Measurements from ENCODE around the gene KCNAB1. TPM values are rescaled to one million over a fixed set of nuclear protein-coding genes. Genes with fewer than 3 reads are reported as not detected.

The KCNAB1 gene
- polyA plus RNA-seq, 1 donor (not counting 4 experiments of a cell fraction or from before 2014, with no cell fraction given): 0.03 TPM

DNA sequence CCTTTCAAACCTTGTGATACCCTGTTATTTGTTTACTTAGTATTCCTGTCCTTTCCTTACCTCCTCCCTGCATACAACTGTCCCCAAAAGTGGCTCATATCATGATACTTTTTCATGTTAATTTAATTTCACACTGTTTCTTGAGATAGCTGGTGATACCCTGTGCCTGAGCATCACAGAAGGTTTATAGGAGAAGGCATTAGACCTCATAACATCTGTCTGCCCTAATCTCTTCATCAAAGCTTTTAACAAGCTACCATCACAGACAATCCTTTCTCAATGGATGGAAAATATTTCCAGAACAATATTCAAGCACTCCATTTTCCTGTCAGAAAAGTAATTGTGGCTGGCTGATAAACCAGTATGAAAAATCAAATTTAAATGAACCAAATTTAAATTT, 353.0 kb downstream of the KCNAB1 start:
- H3K79me2 ChIP-seq (ENCODE audit: control insufficient read depth, insufficient read depth, low read length): no peaks in the 10 kb centered on the region
- H3K27ac ChIP-seq (ENCODE audit: control insufficient read depth, insufficient read depth, low read length): no peak overlapping the region
- H3K27me3 ChIP-seq (ENCODE audit: control insufficient read depth, extremely low read depth, insufficient read depth, low read length): no peaks in the 10 kb centered on the region
- no peak overlapping the region for H2AFZ ChIP-seq (ENCODE audit: control insufficient read depth, low read length)
- H3K4me3 ChIP-seq (ENCODE audit: control insufficient read depth in 2 of 3, extremely low read depth in 1 of 3, insufficient read depth in 2 of 3, low read depth in 1 of 3, low read length in 3 of 3): no peak overlapping the region
- no peaks in the 10 kb centered on the region for H4K20me1 ChIP-seq (ENCODE audit: control insufficient read depth, extremely low read depth, insufficient read depth, low read length)
- TF ChIP-seq EZH2 (IDR thresholded peaks at IDR 0.05; ENCODE audit: low read length): no peak
- no peak for TF ChIP-seq CTCF (optimal IDR thresholded peaks at IDR 0.05 in 1 of 3, IDR thresholded peaks at IDR 0.05 in 1 of 3, conservative IDR thresholded peaks at IDR 0.05 in 1 of 3; ENCODE audit: extremely low read depth in 1 of 3, insufficient read depth in 2 of 3, low read length in 3 of 3)
- H3K9me3 ChIP-seq (ENCODE audit: control insufficient read depth, low read depth, low read length): no peaks in the 10 kb centered on the region
- dilution Hi-C loops (cut with MboI; ENCODE audit: extremely low pct_ligation_motif_present, low sequenced_read_pairs): no loop called here
- no peak overlapping the region for H3K4me2 ChIP-seq (ENCODE audit: control insufficient read depth, extremely low read depth, insufficient read depth, low read depth, low read length)
- H3K4me1 ChIP-seq (ENCODE audit: control insufficient read depth, extremely low read depth, insufficient read depth, low read length): no peaks in the 10 kb centered on the region
- H3K36me3 ChIP-seq (ENCODE audit: control insufficient read depth in 2 of 2, extremely low read depth in 1 of 2, insufficient read depth in 2 of 2, low read length in 2 of 2): no peaks in the 10 kb centered on the region
- FAIRE-seq (no peak), DNase-seq (ENCODE audit: low read depth, low spot score) (no peak)
- no peaks in the 10 kb centered on the region for H3K9me1 ChIP-seq (ENCODE audit: control insufficient read depth, extremely low read depth, insufficient read depth, low read length)
- no peak overlapping the region for H3K9ac ChIP-seq (ENCODE audit: control insufficient read depth, extremely low read depth, insufficient read depth, low read length)

DNA sequence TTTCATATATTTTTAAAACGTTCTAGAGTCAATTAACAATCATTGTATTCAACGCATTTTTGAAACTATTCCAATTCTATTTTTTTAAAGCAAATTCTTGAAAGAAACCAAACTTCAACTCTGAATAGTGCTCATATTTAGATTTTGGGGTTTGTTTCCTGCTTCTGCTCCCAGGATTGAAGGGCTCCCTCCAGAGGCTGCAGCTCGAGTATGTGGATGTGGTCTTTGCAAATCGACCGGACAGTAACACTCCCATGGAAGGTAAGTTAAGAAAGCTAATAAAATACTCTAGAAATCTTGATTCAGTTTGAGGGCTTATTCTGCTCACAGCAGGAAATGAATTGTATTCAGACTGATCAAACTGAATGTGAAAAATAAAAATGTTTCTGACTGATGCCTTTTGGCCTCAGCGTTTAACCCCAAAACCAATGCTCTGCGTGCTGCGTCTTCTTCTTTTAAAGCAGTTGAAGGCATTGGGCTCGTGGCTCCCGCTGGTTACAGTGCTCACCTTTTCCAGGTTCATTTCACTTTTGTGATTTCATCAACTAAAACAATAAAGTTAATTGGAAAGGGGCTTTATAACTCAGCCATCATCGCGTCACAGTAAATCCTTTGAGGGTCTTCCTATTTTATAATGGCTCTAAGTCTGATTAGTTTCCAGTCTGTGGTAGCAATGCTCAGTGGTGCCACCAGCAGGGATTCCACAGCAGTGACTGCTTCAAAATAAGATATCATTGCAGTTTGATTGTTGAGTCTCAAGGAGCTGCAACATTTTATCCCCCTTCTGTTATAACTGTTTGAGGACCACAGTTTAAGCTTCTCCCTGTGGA, 354.4 kb downstream of the KCNAB1 start:
- TF ChIP-seq EZH2 (IDR thresholded peaks at IDR 0.05; ENCODE audit: low read length): no peak
- TF ChIP-seq CTCF (optimal IDR thresholded peaks at IDR 0.05 in 1 of 3, IDR thresholded peaks at IDR 0.05 in 1 of 3, conservative IDR thresholded peaks at IDR 0.05 in 1 of 3; ENCODE audit: extremely low read depth in 1 of 3, insufficient read depth in 2 of 3, low read length in 3 of 3): peak; percentile 33 to 57 (median 48)
- no peak overlapping the region for H3K4me3 ChIP-seq (ENCODE audit: control insufficient read depth in 2 of 3, extremely low read depth in 1 of 3, insufficient read depth in 2 of 3, low read depth in 1 of 3, low read length in 3 of 3)
- no peak overlapping the region for H2AFZ ChIP-seq (ENCODE audit: control insufficient read depth, low read length)
- H3K27me3 ChIP-seq (ENCODE audit: control insufficient read depth, extremely low read depth, insufficient read depth, low read length): no peaks in the 10 kb centered on the region
- no peaks in the 10 kb centered on the region for H3K9me1 ChIP-seq (ENCODE audit: control insufficient read depth, extremely low read depth, insufficient read depth, low read length)
- FAIRE-seq (no peak), DNase-seq (ENCODE audit: low read depth, low spot score) (no peak)
- H3K4me2 ChIP-seq (ENCODE audit: control insufficient read depth, extremely low read depth, insufficient read depth, low read depth, low read length): no peak overlapping the region
- H3K9me3 ChIP-seq (ENCODE audit: control insufficient read depth, low read depth, low read length): no peaks in the 10 kb centered on the region
- dilution Hi-C loops (cut with MboI; ENCODE audit: extremely low pct_ligation_motif_present, low sequenced_read_pairs): no loop called here
- H3K9ac ChIP-seq (ENCODE audit: control insufficient read depth, extremely low read depth, insufficient read depth, low read length): no peak overlapping the region
- H4K20me1 ChIP-seq (ENCODE audit: control insufficient read depth, extremely low read depth, insufficient read depth, low read length): no peaks in the 10 kb centered on the region
- no peak overlapping the region for H3K27ac ChIP-seq (ENCODE audit: control insufficient read depth, insufficient read depth, low read length)
- H3K4me1 ChIP-seq (ENCODE audit: control insufficient read depth, extremely low read depth, insufficient read depth, low read length): no peaks in the 10 kb centered on the region
- H3K36me3 ChIP-seq (ENCODE audit: control insufficient read depth in 2 of 2, extremely low read depth in 1 of 2, insufficient read depth in 2 of 2, low read length in 2 of 2): no peaks in the 10 kb centered on the region
- no peaks in the 10 kb centered on the region for H3K79me2 ChIP-seq (ENCODE audit: control insufficient read depth, insufficient read depth, low read length)

Measured in keratinocyte (primary cell).